ENCODE results near the gene MIA2.

DNA sequence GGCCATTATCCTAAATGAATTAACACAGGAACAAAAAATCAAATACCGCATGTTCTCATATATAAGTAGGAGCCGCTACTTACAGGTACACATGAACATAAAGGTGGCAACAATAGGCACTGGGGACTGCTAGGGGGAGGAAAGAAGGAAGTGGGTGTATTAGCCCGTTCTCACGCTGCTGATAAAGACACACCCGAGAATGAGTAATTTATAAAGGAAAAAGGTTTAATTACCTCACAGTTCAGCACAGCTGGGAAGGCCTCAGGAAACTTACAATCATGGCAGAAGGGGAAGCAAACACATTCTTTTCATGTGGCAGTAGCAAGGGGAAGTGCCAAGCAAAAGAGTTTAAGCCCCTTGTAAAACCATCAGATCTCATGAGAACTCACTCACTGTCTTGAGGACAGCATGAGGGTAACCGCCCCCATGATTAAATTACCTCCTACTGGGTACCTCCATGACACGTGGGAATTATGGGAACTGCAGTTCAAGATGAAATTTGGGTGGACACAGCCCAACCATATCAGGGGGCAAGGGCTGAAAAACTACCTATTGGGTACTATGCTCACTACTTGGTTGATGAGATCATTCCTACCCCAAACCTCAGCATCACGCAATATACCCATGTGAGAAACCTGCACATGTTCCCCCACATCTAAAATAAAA lies 16.4 kb upstream of the MIA2 start:
- TF ChIP-seq, protein P1, sequence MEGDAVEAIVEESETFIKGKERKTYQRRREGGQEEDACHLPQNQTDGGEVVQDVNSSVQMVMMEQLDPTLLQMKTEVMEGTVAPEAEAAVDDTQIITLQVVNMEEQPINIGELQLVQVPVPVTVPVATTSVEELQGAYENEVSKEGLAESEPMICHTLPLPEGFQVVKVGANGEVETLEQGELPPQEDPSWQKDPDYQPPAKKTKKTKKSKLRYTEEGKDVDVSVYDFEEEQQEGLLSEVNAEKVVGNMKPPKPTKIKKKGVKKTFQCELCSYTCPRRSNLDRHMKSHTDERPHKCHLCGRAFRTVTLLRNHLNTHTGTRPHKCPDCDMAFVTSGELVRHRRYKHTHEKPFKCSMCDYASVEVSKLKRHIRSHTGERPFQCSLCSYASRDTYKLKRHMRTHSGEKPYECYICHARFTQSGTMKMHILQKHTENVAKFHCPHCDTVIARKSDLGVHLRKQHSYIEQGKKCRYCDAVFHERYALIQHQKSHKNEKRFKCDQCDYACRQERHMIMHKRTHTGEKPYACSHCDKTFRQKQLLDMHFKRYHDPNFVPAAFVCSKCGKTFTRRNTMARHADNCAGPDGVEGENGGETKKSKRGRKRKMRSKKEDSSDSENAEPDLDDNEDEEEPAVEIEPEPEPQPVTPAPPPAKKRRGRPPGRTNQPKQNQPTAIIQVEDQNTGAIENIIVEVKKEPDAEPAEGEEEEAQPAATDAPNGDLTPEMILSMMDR (IDR thresholded peaks at IDR 0.05): no peak
- no peak for TF ChIP-seq EZH2 (IDR thresholded peaks at IDR 0.05; ENCODE audit: borderline replicate concordance, insufficient read depth, low read depth, low read length, poor library complexity, severe bottlenecking)
